ENCODE data around the gene POGLUT3.

The POGLUT3 gene

GRCh38 chr11:108466405-108466804, 31.8 kb downstream of the POGLUT3 start:
- no peaks in the 10 kb centered on the region for H3K79me2 ChIP-seq

GRCh38 chr11:108453207-108453835, 44.9 kb downstream of the POGLUT3 start:
- no peak for TF ChIP-seq CTCF (IDR thresholded peaks at IDR 0.05)
- no peak overlapping the region for H3K27ac ChIP-seq
- no peak overlapping the region for H3K4me2 ChIP-seq (ENCODE audit: low read length)
- H3K79me2 ChIP-seq = no peaks in the 10 kb centered on the region
- H3K36me3 ChIP-seq (ENCODE audit: control insufficient read depth, insufficient read depth, low read length) = no peaks in the 10 kb centered on the region
- no peak overlapping the region for H3K9ac ChIP-seq
- H3K4me3 ChIP-seq (ENCODE audit: low read depth, low read length) = no peak overlapping the region
- H3K9me3 ChIP-seq (ENCODE audit: control insufficient read depth, low read length) = no peaks in the 10 kb centered on the region
- no peak overlapping the region for H2AFZ ChIP-seq
- no peaks in the 10 kb centered on the region for H3K27me3 ChIP-seq (ENCODE audit: control insufficient read depth, insufficient read depth, low read length)
- no peaks in the 10 kb centered on the region for H3K4me1 ChIP-seq

More at GRCh38 chr11:108466405-108466804, 31.8 kb downstream of the POGLUT3 start:
- Histone ChIP-seq H3K27me3 (ENCODE audit: control insufficient read depth, insufficient read depth, low read length) (no peaks in the 10 kb centered on the region), H2AFZ (peak overlapping the region; percentile 91), H3K36me3 (ENCODE audit: control insufficient read depth, insufficient read depth, low read length) (no peaks in the 10 kb centered on the region), H3K4me1 (no peaks in the 10 kb centered on the region), H3K9ac (no peak overlapping the region), H3K9me3 (ENCODE audit: control insufficient read depth, low read length) (no peaks in the 10 kb centered on the region), H3K4me3 (ENCODE audit: low read depth, low read length) (peak overlapping the region; percentile 82), H3K4me2 (ENCODE audit: low read length) (peak overlapping the region; percentile 91), H3K27ac (peak overlapping the region; percentile 98)
- no peak for TF ChIP-seq CTCF (IDR thresholded peaks at IDR 0.05)
